Gastrocnemius medialis (tissue), 4 donors: Measurements from ENCODE around the gene NAV3.

Experiments used
- POLR2A ChIP-seq, 2 donors: fragments of 450-650 bp; IDR thresholded peaks; one replicate each; pipeline ENCODE4 v1.6.1; 2017; ENCODE audit warnings: antibody characterized with exemption in 2 of 2, mild to moderate bottlenecking in 2 of 2, moderate library complexity in 2 of 2
- TF ChIP-seq, protein P1 (sequence below), 5 experiments: fragments of 450-650 bp in 3 of 5; fragments of 200-600 bp in 2 of 5; sonication (generic) in 2 of 5; IDR thresholded peaks in 4 of 5; conservative IDR thresholded peaks in 1 of 5; 1 replicate in 4 of 5; 2 replicates in 1 of 5; pipeline ENCODE4 v1.5.1; 2016 to 2019; ENCODE audit warnings: antibody characterized with exemption in 5 of 5, mild to moderate bottlenecking in 3 of 5, moderate library complexity in 3 of 5

DNA sequence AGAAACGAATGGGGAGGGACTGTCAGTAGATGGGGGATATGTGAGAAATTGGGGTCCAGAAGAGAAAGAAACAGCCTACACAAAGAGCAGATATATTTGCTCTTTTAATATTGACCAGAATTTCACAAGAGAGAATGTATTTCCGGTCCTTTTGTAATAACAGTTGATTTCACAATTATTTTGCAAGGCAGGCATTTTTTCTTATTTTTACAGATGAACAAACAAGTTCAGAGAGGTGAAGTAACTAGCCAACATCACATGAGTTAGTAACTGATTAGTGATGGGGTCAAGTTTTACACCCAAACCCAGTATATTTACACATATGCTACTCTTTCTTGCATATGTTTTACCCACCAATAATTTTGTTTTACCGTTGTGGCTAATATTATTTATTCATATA lies 188.2 kb downstream of the NAV3 start:
- TF ChIP-seq, protein P1, sequence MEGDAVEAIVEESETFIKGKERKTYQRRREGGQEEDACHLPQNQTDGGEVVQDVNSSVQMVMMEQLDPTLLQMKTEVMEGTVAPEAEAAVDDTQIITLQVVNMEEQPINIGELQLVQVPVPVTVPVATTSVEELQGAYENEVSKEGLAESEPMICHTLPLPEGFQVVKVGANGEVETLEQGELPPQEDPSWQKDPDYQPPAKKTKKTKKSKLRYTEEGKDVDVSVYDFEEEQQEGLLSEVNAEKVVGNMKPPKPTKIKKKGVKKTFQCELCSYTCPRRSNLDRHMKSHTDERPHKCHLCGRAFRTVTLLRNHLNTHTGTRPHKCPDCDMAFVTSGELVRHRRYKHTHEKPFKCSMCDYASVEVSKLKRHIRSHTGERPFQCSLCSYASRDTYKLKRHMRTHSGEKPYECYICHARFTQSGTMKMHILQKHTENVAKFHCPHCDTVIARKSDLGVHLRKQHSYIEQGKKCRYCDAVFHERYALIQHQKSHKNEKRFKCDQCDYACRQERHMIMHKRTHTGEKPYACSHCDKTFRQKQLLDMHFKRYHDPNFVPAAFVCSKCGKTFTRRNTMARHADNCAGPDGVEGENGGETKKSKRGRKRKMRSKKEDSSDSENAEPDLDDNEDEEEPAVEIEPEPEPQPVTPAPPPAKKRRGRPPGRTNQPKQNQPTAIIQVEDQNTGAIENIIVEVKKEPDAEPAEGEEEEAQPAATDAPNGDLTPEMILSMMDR (IDR thresholded peaks at IDR 0.05 in 4 of 5, conservative IDR thresholded peaks at IDR 0.05 in 1 of 5): no peak
- no peak for TF ChIP-seq POLR2A (IDR thresholded peaks at IDR 0.05)
